Astrocyte (in vitro differentiated cells and primary cell): Measurements from ENCODE around the gene UVRAG.

Experiments used
- CTCF ChIP-seq: IDR thresholded peaks from 2 replicates; pipeline ENCODE4 v1.5.1; 2011; ENCODE audit warnings: low read depth, mild to moderate bottlenecking, inconsistent platforms, low read length, moderate library complexity; ENCODE audit not compliant: insufficient read depth
- EZH2 ChIP-seq: IDR thresholded peaks from 2 replicates; pipeline ENCODE4 v1.6.1; 2012; ENCODE audit warnings: mild to moderate bottlenecking, low read length, inconsistent platforms; ENCODE audit not compliant: insufficient read depth

- TF ChIP-seq CTCF (no peak), EZH2 (no peak)
Measured at GRCh38 chr11:75945947-75946346, 130.9 kb downstream of the UVRAG start.
